Measurements from ENCODE around the gene MAMDC2.
"Not testable (repeated sequence)": the region's sequence is repeated elsewhere in the genome, so short reads cannot be mapped to it uniquely, and the experiment has no call there.

MAMDC2 gene

GRCh38 chr9:70137577-70137976 lies 93.9 kb downstream of the MAMDC2 start:
- DNase-seq, result no peak

GRCh38 chr9:70142101-70142500 lies 98.5 kb downstream of the MAMDC2 start:
- DNase-seq, result no peak

- no peak for DNase-seq
These were observed 99.9 kb downstream of the MAMDC2 start for GRCh38 chr9:70143394-70144130.

- no peak for DNase-seq
These were observed 100.5 kb downstream of the MAMDC2 start for GRCh38 chr9:70144131-70144503.

GRCh38 chr9:70145981-70146380 lies 102.3 kb downstream of the MAMDC2 start:
- no peak for DNase-seq

- DNase-seq, result no peak
These were observed 103.5 kb downstream of the MAMDC2 start for GRCh38 chr9:70147196-70147595.

GRCh38 chr9:70147651-70148050 lies 104.0 kb downstream of the MAMDC2 start:
- DNase-seq, result no peak

GRCh38 chr9:70152350-70152749 lies 108.7 kb downstream of the MAMDC2 start:
- DNase-seq, result no peak

GRCh38 chr9:70156729-70157128 lies 113.1 kb downstream of the MAMDC2 start:
- no peak for DNase-seq

GRCh38 chr9:70159630-70160029 lies 116.0 kb downstream of the MAMDC2 start:
- no peak for DNase-seq

- no peak for DNase-seq
These were observed 117.3 kb downstream of the MAMDC2 start for GRCh38 chr9:70160686-70161600.

- DNase-seq, result no peak
These were observed 121.5 kb downstream of the MAMDC2 start for GRCh38 chr9:70165006-70165602.

- DNase-seq, result no peak
These were observed 124.9 kb downstream of the MAMDC2 start for GRCh38 chr9:70168521-70168920.

GRCh38 chr9:70169222-70169621 lies 125.6 kb downstream of the MAMDC2 start:
- DNase-seq, result no peak

- no peak for DNase-seq
These were observed 126.6 kb downstream of the MAMDC2 start for GRCh38 chr9:70170151-70170790.

GRCh38 chr9:70172532-70172931 lies 128.9 kb downstream of the MAMDC2 start:
- DNase-seq, result no peak

- DNase-seq, result no peak
These were observed 133.5 kb downstream of the MAMDC2 start for GRCh38 chr9:70177121-70177520.

GRCh38 chr9:70192707-70193106 lies 149.1 kb downstream of the MAMDC2 start:
- no peak for DNase-seq

GRCh38 chr9:70195456-70195855 lies 151.8 kb downstream of the MAMDC2 start:
- DNase-seq, result no peak

- no peak for DNase-seq
These were observed 153.8 kb downstream of the MAMDC2 start for GRCh38 chr9:70197216-70198044.

GRCh38 chr9:70204743-70205142 lies 161.1 kb downstream of the MAMDC2 start:
- DNase-seq, result not testable (repeated sequence)

GRCh38 chr9:70205366-70206020 lies 161.8 kb downstream of the MAMDC2 start:
- no peak for DNase-seq

Data from OCI-M1 (cell line).